GM18907 (cell line): ENCODE measurements around the gene ARMH3.

Experiments
- ATAC-seq: cut with Tn5 transposase; IDR thresholded peaks from one replicate; pipeline ENCODE4 v1.9.1; 2021; ENCODE audit warnings: mild to moderate bottlenecking, moderate library complexity; ENCODE audit not compliant: unreplicated experiment

The ARMH3 gene, protein sequence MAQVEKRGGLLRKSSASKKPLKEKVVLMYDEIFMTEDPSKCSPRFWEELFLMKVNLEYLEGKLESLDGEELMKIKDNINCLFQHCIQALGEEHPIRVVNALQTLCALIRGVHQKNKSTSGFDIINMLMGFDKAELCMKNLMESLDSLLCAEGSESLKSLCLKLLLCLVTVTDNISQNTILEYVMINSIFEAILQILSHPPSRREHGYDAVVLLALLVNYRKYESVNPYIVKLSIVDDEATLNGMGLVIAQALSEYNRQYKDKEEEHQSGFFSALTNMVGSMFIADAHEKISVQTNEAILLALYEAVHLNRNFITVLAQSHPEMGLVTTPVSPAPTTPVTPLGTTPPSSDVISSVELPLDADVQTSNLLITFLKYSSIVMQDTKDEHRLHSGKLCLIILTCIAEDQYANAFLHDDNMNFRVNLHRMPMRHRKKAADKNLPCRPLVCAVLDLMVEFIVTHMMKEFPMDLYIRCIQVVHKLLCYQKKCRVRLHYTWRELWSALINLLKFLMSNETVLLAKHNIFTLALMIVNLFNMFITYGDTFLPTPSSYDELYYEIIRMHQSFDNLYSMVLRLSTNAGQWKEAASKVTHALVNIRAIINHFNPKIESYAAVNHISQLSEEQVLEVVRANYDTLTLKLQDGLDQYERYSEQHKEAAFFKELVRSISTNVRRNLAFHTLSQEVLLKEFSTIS

DNA sequence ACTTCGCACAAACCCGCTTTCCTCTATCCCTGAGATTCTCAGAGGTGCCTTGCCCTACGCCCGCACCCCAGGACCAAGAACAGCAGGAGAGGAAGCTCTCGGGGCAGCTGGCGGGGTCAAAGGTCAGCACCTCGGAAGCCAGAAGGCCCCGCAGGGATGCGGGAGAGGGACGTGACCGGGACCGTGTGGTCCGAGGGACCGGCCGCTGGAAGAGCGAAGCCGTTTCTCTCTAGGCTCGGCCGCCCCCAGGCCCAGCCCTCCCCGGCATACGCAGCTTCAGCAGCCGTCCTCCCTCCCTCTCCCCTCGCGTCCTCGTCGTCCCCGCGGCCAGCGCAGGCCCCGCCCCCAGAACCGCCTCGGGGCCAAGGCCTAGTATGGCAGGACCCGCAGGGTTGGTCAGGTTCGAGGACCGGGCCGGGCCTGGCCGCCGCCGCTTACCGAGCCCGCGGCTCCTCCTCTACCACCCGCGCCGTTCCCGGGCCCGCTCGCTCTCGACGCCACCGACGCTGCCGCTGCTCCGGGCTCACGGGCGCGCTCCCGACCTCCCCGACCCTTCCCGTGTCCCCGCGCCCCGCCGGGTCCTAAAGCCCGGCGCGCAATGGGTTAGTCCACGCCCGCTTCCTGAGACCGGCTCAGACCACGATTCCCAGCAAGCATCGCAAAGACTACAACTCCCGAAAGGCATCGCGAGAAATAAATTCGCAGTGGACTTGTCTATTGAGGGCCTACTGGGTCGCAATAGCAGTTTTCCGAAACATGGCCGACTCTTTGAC lies at the start of gene ARMH3:
TSS of gene ARMH3 (minus strand) at position 527 of the 773 bp plus-strand sequence. CDS start 16,059 bp downstream, outside the sequence.
- ATAC-seq: peak; percentile 95

DNA sequence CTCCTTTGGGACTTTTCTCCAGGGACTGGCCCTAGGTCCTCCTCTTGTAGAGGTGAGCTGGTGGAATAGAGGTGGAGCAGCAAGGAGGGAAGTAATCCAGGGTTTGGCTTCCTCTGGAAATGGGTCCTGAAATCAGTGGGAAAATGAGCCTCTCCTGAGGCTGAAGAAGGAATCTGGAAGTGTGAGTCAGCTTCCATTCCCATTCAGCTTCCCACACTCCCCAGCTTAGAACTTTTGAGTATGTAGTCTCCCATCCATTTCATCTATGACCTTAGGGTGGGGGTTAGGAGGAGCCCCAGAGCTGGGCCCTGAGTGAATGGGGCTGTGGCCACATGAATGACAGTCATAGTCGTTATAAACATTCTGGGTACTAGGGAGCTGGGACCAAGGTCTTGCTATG lies 46.4 kb upstream of the ARMH3 start:
- ATAC-seq: no peak

GRCh38 chr10:102101152-102101551 lies 45.2 kb upstream of the ARMH3 start:
- ATAC-seq: no peak

GRCh38 chr10:102096449-102096848 lies 40.5 kb upstream of the ARMH3 start:
- no peak for ATAC-seq

GRCh38 chr10:102090772-102091171 lies 34.8 kb upstream of the ARMH3 start:
- ATAC-seq: no peak

- ATAC-seq: no peak
These were observed 30.2 kb upstream of the ARMH3 start for GRCh38 chr10:102086196-102086595.

- no peak for ATAC-seq
These were observed 29.4 kb upstream of the ARMH3 start for GRCh38 chr10:102085336-102085735.

DNA sequence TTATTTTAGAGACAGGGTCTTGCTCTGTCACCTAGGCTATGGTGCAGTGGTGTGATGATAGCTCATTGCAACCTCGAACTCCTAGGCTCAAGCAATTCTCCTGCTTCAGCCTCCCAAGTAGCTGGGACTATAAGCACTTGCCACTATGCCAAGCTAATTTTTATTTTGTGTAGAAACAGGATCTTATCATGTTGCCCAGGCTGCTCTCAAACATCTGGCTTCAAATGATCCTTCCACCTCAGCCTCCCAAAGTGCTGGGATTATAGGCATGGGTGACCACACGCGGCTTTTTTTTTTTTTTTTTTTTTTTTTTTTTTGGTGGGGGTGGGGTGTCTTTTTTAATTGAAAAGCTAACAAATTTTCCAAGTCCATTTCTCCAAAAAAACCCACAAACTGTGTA lies 27.6 kb upstream of the ARMH3 start:
- no peak for ATAC-seq

GRCh38 chr10:102072673-102073527 lies 16.9 kb upstream of the ARMH3 start:
- ATAC-seq: no peak

GRCh38 chr10:102069071-102069470 lies 13.1 kb upstream of the ARMH3 start:
- ATAC-seq: no peak

DNA sequence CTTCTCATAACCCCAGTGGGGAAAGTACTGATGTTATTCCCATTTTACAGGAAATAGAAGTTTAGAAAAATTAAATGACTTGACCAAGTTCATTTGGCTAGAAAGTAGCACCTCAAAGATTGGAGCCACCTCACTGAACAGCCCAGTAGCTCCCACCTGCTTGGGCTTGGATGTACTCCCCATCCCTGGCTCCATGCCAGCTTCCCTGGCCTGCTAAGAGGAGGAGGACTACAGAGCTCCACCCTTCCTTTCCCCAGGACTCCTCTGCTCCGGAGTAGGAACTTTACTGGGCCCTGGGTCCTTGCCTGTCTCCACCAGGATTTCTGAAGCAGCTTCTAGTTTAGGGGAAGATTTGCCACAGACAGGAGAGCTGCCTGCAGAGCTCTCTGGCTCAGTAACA lies 12.2 kb upstream of the ARMH3 start:
- ATAC-seq: no peak

GRCh38 chr10:102067091-102067916 lies 11.3 kb upstream of the ARMH3 start:
- ATAC-seq: no peak

GRCh38 chr10:102066399-102067088 lies 10.6 kb upstream of the ARMH3 start:
- ATAC-seq: no peak

DNA sequence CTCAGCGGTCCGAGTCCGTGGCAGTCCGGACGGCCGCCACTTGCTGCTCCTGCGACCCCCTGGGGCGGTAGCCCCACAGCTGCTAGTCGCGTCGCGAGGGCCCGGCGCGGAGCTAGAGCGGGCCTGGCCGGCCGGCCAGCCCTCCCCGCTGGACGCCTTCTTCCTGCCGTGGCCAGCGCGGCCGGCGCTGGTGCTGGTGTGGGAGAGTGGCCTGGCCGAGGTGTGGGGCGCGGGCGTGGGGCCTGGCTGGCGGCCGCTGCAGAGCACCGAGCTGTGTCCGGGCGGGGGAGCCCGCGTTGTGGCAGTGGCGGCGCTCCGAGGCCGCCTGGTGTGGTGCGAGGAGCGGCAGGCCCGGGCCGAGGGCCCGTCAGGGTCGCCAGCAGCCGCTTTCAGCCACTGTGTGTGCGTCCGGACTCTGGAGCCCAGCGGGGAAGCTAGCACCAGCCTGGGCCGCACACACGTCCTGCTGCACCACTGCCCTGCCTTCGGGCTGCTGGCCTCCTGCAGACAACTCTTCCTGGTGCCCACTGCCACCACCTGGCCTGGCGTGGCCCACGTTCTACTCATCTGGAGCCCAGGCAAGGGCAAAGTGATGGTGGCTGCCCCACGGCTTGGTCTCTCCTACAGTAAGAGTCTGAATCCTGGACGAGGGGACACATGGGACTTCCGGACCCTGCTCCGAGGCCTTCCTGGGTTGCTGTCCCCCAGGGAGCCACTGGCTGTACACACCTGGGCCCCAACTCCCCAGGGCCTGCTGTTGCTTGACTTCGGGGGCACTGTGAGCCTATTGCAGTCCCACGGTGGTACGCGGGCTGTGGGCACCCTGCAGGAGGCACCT lies 9.8 kb upstream of the ARMH3 start:
- ATAC-seq: peak; percentile 25

DNA sequence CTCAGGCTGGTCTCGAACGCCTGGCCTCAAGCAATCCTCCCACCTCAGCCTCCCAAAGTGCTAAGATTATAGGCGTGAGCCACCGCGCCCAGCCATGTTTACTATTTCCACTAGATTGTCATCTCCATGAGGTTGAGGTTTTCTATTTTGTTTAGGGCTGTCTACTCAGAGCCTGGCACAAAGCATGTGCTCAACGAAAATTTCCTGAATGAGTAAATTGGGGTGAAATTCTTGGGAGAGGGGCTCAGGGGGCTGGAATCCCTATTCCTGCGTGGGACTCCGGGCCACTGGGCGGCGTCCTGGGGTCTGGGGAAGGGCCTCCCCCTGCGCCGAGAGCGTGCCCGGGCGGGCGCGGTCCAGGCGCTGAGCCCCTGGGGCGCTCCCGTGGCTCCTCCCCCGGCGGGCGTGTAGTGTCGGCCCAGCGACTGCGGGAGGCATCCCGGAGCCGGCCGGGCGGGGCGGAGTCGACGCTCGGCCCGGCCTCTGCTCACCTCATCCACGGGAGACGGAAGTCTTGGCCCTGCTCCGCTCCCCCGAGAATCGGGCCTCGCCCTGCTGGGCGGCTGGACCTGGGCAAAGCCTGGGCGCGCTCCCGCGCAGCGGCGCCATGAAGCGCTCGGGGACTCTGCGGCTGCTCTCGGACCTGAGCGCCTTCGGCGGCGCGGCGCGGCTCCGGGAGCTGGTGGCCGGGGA lies 9.0 kb upstream of the ARMH3 start, which contains the start of gene HPS6:
TSS of gene HPS6 (plus strand) at position 482 of the 693 bp plus-strand sequence. CDS start at position 608, 126 bp downstream.
- peak; percentile 87 for ATAC-seq

GRCh38 chr10:102064503-102064867 lies 8.5 kb upstream of the ARMH3 start:
- ATAC-seq: no peak

- no peak for ATAC-seq
These were observed 4.0 kb upstream of the ARMH3 start for GRCh38 chr10:102059987-102060386.
